Keratinocyte (primary cell): ENCODE measurements around the gene CCDC158. TPM values are rescaled to one million over a fixed set of nuclear protein-coding genes. Genes with fewer than 3 reads are reported as not detected.
A peak's percentile ranks its signal among the peaks of the same experiment; 100 is the strongest.

Experiments used
- DNase-seq: peaks from one replicate; pipeline ENCODE4 v3.0.0-alpha.2; 2011; ENCODE audit warnings: low read depth, missing footprints, low spot score
- FAIRE-seq: peaks from 2 replicates; lab custom pipeline; 2011; peaks lifted over from hg19 to GRCh38; lab: Jason Lieb, UNC
- H2AFZ ChIP-seq: 2 replicates; pipeline ENCODE4 v1.6.0; 2012; ENCODE audit warnings: low read length, control low read depth, inconsistent platforms; ENCODE audit not compliant: control insufficient read depth
- H3K27ac ChIP-seq: 2 replicates; pipeline ENCODE4 v1.5.1; 2011; ENCODE audit warnings: low read length; ENCODE audit not compliant: control insufficient read depth, insufficient read depth
- H3K27me3 ChIP-seq: 3 replicates; pipeline ENCODE4 v1.6.0; 2011; ENCODE audit warnings: low read length; ENCODE audit not compliant: control insufficient read depth, insufficient read depth; ENCODE audit errors: extremely low read depth
- H3K36me3 ChIP-seq, 2 experiments: 2 replicates in 1 of 2; 3 replicates in 1 of 2; pipeline ENCODE4 v1.5.1; 2011; ENCODE audit warnings: low read length in 2 of 2, mild to moderate bottlenecking in 1 of 2; ENCODE audit not compliant: control insufficient read depth in 2 of 2, insufficient read depth in 2 of 2; ENCODE audit errors: extremely low read depth in 1 of 2
- H3K4me1 ChIP-seq: 3 replicates; pipeline ENCODE4 v1.5.1; 2011; ENCODE audit warnings: low read length; ENCODE audit not compliant: control insufficient read depth, insufficient read depth; ENCODE audit errors: extremely low read depth
- H3K4me2 ChIP-seq: 3 replicates; pipeline ENCODE4 v1.6.0; 2011; ENCODE audit warnings: low read depth, low read length; ENCODE audit not compliant: control insufficient read depth, insufficient read depth; ENCODE audit errors: extremely low read depth
- H3K4me3 ChIP-seq, 3 experiments: fragments of 200-600 bp in 1 of 3; sonication (generic) in 1 of 3; 2 replicates in 2 of 3; 3 replicates in 1 of 3; pipeline ENCODE4 v1.5.1; 2011 to 2016; ENCODE audit warnings: low read length in 3 of 3, mild to moderate bottlenecking in 3 of 3, control low read depth in 2 of 3, inconsistent platforms in 1 of 3, low read depth in 1 of 3, mixed read lengths in 1 of 3, mixed run types in 1 of 3, moderate library complexity in 1 of 3; ENCODE audit not compliant: control insufficient read depth in 2 of 3, insufficient read depth in 2 of 3; ENCODE audit errors: extremely low read depth in 1 of 3
- H3K79me2 ChIP-seq: 2 replicates; pipeline ENCODE4 v1.6.0; 2012; ENCODE audit warnings: low read length; ENCODE audit not compliant: control insufficient read depth, insufficient read depth
- H3K9ac ChIP-seq: 3 replicates; pipeline ENCODE4 v1.6.0; 2011; ENCODE audit warnings: low read length; ENCODE audit not compliant: control insufficient read depth, insufficient read depth; ENCODE audit errors: extremely low read depth
- H3K9me1 ChIP-seq: 3 replicates; pipeline ENCODE4 v1.6.0; 2011; ENCODE audit warnings: low read length; ENCODE audit not compliant: control insufficient read depth, insufficient read depth; ENCODE audit errors: extremely low read depth
- H3K9me3 ChIP-seq: 2 replicates; pipeline ENCODE4 v1.5.1; 2012; ENCODE audit warnings: low read depth, low read length; ENCODE audit not compliant: control insufficient read depth
- H4K20me1 ChIP-seq: 3 replicates; pipeline ENCODE4 v1.6.0; 2011; ENCODE audit warnings: low read length; ENCODE audit not compliant: control insufficient read depth, insufficient read depth; ENCODE audit errors: extremely low read depth
- CTCF ChIP-seq, 3 experiments: IDR thresholded peaks in 1 of 3; conservative IDR thresholded peaks in 1 of 3; optimal IDR thresholded peaks in 1 of 3; 2 replicates in 2 of 3; 3 replicates in 1 of 3; pipeline versions ENCODE3 to v1.5.1; 2011; ENCODE audit warnings: low read length in 3 of 3, mild to moderate bottlenecking in 3 of 3, moderate library complexity in 2 of 3, control low read depth in 1 of 3, inconsistent platforms in 1 of 3; ENCODE audit not compliant: insufficient read depth in 2 of 3; ENCODE audit errors: extremely low read depth in 1 of 3
- EZH2 ChIP-seq: IDR thresholded peaks from one replicate; pipeline ENCODE4 v1.6.1; 2012; ENCODE audit warnings: inconsistent platforms, mild to moderate bottlenecking, low read length, moderate library complexity
- dilution Hi-C: fragments of 300-500 bp; cut with MboI; formaldehyde crosslinking; loops from one replicate; pipeline ENCODE4 v1.7.0; 2020; ENCODE audit warnings: low sequenced_read_pairs; ENCODE audit not compliant: extremely low pct_ligation_motif_present
- polyA plus RNA-seq, 5 experiments: library from polyadenylated mRNA; depleted of rRNA in 3 of 5; stranded (reverse) in 3 of 5; stranded (forward) in 1 of 5; unstranded in 1 of 5; fragments of >200 nt; gene quantifications; 1 replicate in 1 of 5; 2 replicates in 3 of 5; 3 replicates in 1 of 5; pipeline versions ENCODE4 v1.2.1 to v1.2.3, GENCODE V29; 2011 to 2012; ENCODE audit warnings: missing spikeins in 2 of 5, low read depth in 1 of 5, low replicate concordance in 1 of 5

Gene CCDC158
- polyA plus RNA-seq, 1 donor (not counting 4 experiments of a cell fraction or from before 2014, with no cell fraction given) = not detected

GRCh38 chr4:76306882-76307659 lies 113.9 kb downstream of the CCDC158 start:
- no peak for DNase-seq
- dilution Hi-C loops = no loop called here

GRCh38 chr4:76305971-76306881 lies 114.7 kb downstream of the CCDC158 start, which contains the start of gene STBD1:
TSS of gene STBD1 (plus strand) at chr4:76306733. CDS start at chr4:76306770, 37 bp downstream.
- no peak for TF ChIP-seq EZH2
- no peak for TF ChIP-seq CTCF (optimal IDR thresholded peaks at IDR 0.05 in 1 of 3, IDR thresholded peaks at IDR 0.05 in 1 of 3, conservative IDR thresholded peaks at IDR 0.05 in 1 of 3; ENCODE audit: extremely low read depth in 1 of 3, insufficient read depth in 2 of 3, low read length in 3 of 3)
- Histone ChIP-seq H3K9me3 (no peaks in the 10 kb centered on the region), H3K36me3 (peaks cover 0 to 6% of the 10 kb centered on the region in 2 experiments), H3K27ac (no peak within 1 kb of the TSS), H3K9me1 (no peaks in the 10 kb centered on the region), H3K4me2 (peak within 1 kb of the TSS; percentile 68), H3K27me3 (no peaks in the 10 kb centered on the region), H3K4me3 (peak within 1 kb of the TSS; percentile 53 to 72 (median 65)), H3K9ac (peak within 1 kb of the TSS; percentile 41), H3K79me2 (no peaks in the 10 kb centered on the region), H4K20me1 (no peaks in the 10 kb centered on the region), H2AFZ (peak within 1 kb of the TSS; percentile 90), H3K4me1 (peaks cover 5% of the 10 kb centered on the region)
- dilution Hi-C loops = no loop called here
- FAIRE-seq = peak; percentile 75
- no peak for DNase-seq

More at GRCh38 chr4:76306882-76307659, 113.9 kb downstream of the CCDC158 start:
- H3K27ac ChIP-seq = no peak overlapping the region
- no peaks in the 10 kb centered on the region for H3K79me2 ChIP-seq
- H3K36me3 ChIP-seq = peaks cover 0 to 7% of the 10 kb centered on the region in 2 experiments
- TF ChIP-seq EZH2 (no peak), CTCF (optimal IDR thresholded peaks at IDR 0.05 in 1 of 3, IDR thresholded peaks at IDR 0.05 in 1 of 3, conservative IDR thresholded peaks at IDR 0.05 in 1 of 3; ENCODE audit: extremely low read depth in 1 of 3, insufficient read depth in 2 of 3, low read length in 3 of 3) (peak; percentile 11 to 49 (median 41))
- no peaks in the 10 kb centered on the region for H3K4me1 ChIP-seq
- H2AFZ ChIP-seq = peak overlapping the region; percentile 90
- H3K9ac ChIP-seq = peak overlapping the region; percentile 41
- H3K27me3 ChIP-seq = no peaks in the 10 kb centered on the region
- peak overlapping the region; percentile 53 to 72 (median 65) for H3K4me3 ChIP-seq
- peak overlapping the region; percentile 68 for H3K4me2 ChIP-seq
- no peaks in the 10 kb centered on the region for H3K9me3 ChIP-seq
- H4K20me1 ChIP-seq = no peaks in the 10 kb centered on the region
- H3K9me1 ChIP-seq = no peaks in the 10 kb centered on the region
- FAIRE-seq = no peak
